K562 (cell line): ENCODE results near the gene RFESD. TPM values are rescaled to one million over a fixed set of nuclear protein-coding genes. Genes with fewer than 3 reads are reported as not detected.

Experiments
- ATAC-seq: fragments of 200-7000 bp; cut with Tn5 transposase; 3 replicates; pipeline ENCODE4 v1.9.1; 2020; ENCODE audit warnings: moderate library complexity
- BruUV-seq: library from RNA; stranded (reverse); fragments of 400-500 nt; replicated peaks from 2 replicates; lab custom pipeline; 2021; lab: Mats Ljungman, UMichigan
- CTCF ChIA-PET: fragments of 300-600 bp; formaldehyde crosslinking; extraction: SDS; loops from one replicate; lab custom pipeline; 2021; ENCODE audit warnings: low intra/inter-chr PET ratio; lab: Yijun Ruan, JAX
- POLR2A ChIA-PET: fragments of 300-600, 350-650 bp; sonication (Branson Sonifier 250); formaldehyde crosslinking; extraction: SDS; loops from one replicate; lab custom pipeline; 2021; ENCODE audit warnings: antibody characterized with exemption, inconsistent platforms; lab: Yijun Ruan, JAX
- DNase-seq, 4 experiments: peaks; one replicate each; pipeline versions ENCODE4 v3.0.0 to v3.0.0-alpha.2; 2011 to 2018; ENCODE audit warnings: low spot score in 3 of 4, mixed read lengths in 3 of 4; ENCODE audit errors: extremely low read depth in 1 of 4
- FAIRE-seq: peaks from 2 replicates; lab custom pipeline; 2011; peaks lifted over from hg19 to GRCh38; lab: Jason Lieb, UNC
- H2AFZ ChIP-seq: 2 replicates; pipeline ENCODE4 v1.6.0; 2011; ENCODE audit warnings: low read depth, low read length, control low read depth, inconsistent platforms
- H3K27ac ChIP-seq: fragments of 200-600 bp; 3 replicates; pipeline ENCODE4 v1.8.0; 2011; ENCODE audit warnings: low read depth, mild to moderate bottlenecking, control low read depth, inconsistent platforms, low read length, moderate library complexity, mixed read lengths; ENCODE audit errors: extremely low read depth
- H3K27me3 ChIP-seq, 2 experiments: fragments of 300-600 bp in 1 of 2; 2 replicates in 1 of 2; 3 replicates in 1 of 2; pipeline versions ENCODE4 v1.6.0 to v1.8.0; 2011; ENCODE audit warnings: inconsistent platforms in 2 of 2, low read length in 2 of 2, mild to moderate bottlenecking in 1 of 2, mixed read lengths in 1 of 2, moderate library complexity in 1 of 2; ENCODE audit not compliant: control insufficient read depth in 2 of 2, insufficient read depth in 2 of 2
- H3K36me3 ChIP-seq: fragments of 300-600 bp; 3 replicates; pipeline ENCODE4 v1.8.0; 2011; ENCODE audit warnings: mild to moderate bottlenecking, low read length, inconsistent platforms; ENCODE audit not compliant: control insufficient read depth, insufficient read depth
- H3K4me1 ChIP-seq, 2 experiments: fragments of 200-600 bp in 1 of 2; replicated peaks in 1 of 2; 2 replicates in 1 of 2; 3 replicates in 1 of 2; pipeline versions ENCODE4 v1.5.1 to v1.8.0; 2011; ENCODE audit warnings: inconsistent platforms in 2 of 2, low read length in 2 of 2, mild to moderate bottlenecking in 1 of 2, mixed read lengths in 1 of 2, moderate library complexity in 1 of 2; ENCODE audit not compliant: control insufficient read depth in 2 of 2, insufficient read depth in 2 of 2
- H3K4me2 ChIP-seq: 2 replicates; pipeline ENCODE4 v1.6.1; 2011; ENCODE audit warnings: low read length, control low read depth, inconsistent platforms, mixed read lengths; ENCODE audit not compliant: insufficient read depth
- H3K4me3 ChIP-seq: fragments of 200-600 bp; sonication (generic), shearing (Covaris generic); 2 replicates; pipeline ENCODE4 v1.5.1; 2016; ENCODE audit warnings: control low read depth, inconsistent platforms
- H3K79me2 ChIP-seq: fragments of 200-600 bp; 3 replicates; pipeline ENCODE4 v1.8.0; 2011; ENCODE audit warnings: low read length, inconsistent platforms; ENCODE audit not compliant: control insufficient read depth, insufficient read depth
- H3K9ac ChIP-seq, 2 experiments: 2 replicates each; pipeline versions ENCODE4 v1.6.0 to v1.6.1; 2011; ENCODE audit warnings: low read depth in 2 of 2, low read length in 2 of 2, control low read depth in 1 of 2, inconsistent platforms in 1 of 2, mild to moderate bottlenecking in 1 of 2, mixed read lengths in 1 of 2; ENCODE audit not compliant: insufficient read depth in 1 of 2
- H3K9me1 ChIP-seq: one replicate; pipeline ENCODE4 v1.6.0; 2011; ENCODE audit warnings: inconsistent platforms, mild to moderate bottlenecking, low read length, moderate library complexity; ENCODE audit not compliant: control insufficient read depth, insufficient read depth
- H3K9me3 ChIP-seq: replicated peaks from 2 replicates; pipeline ENCODE4 v1.5.1; 2011; ENCODE audit warnings: low read depth, low read length, inconsistent platforms; ENCODE audit not compliant: control insufficient read depth, insufficient read depth
- H4K20me1 ChIP-seq: replicated peaks from 2 replicates; pipeline ENCODE4 v1.6.1; 2011; ENCODE audit warnings: low read length, inconsistent platforms, mixed read lengths; ENCODE audit not compliant: control insufficient read depth, insufficient read depth
- AFF1 ChIP-seq, 2 experiments: fragments of 450-650 bp; IDR thresholded peaks; 2 replicates each; pipeline ENCODE4 v1.6.1; 2018; ENCODE audit warnings: mild to moderate bottlenecking in 2 of 2, low read depth in 1 of 2; ENCODE audit not compliant: partially characterized antibody in 2 of 2
- CEBPG ChIP-seq, 3 experiments: fragments of 200-800 bp in 1 of 3; sonication (Bioruptor generic) in 1 of 3; sonication (generic) in 1 of 3; formaldehyde crosslinking in 1 of 3; IDR thresholded peaks in 2 of 3; conservative IDR thresholded peaks in 1 of 3; 2 replicates each; pipeline versions ENCODE4 v1.6.1 to v1.8.0; 2016 to 2022; ENCODE audit warnings: missing compliant biosample characterization in 2 of 3, missing genetic modification characterization in 2 of 3, mild to moderate bottlenecking in 1 of 3, missing genetic modification reagents in 1 of 3
- ELF1 ChIP-seq: fragments of 200-800 bp; sonication (Bioruptor generic); IDR thresholded peaks from 2 replicates; pipeline ENCODE4 v1.6.1; 2016; ENCODE audit warnings: missing genetic modification characterization, missing compliant biosample characterization
- FOS ChIP-seq: IDR thresholded peaks from 3 replicates; pipeline ENCODE4 v1.6.1; 2011; ENCODE audit not compliant: insufficient read length; ENCODE audit errors: extremely low read depth
- GABPA ChIP-seq: fragments of 200-800 bp; sonication (Bioruptor generic); conservative IDR thresholded peaks from 2 replicates; pipeline ENCODE4 v1.6.1; 2016; ENCODE audit warnings: low read depth, missing genetic modification characterization, missing compliant biosample characterization
- ILK ChIP-seq: fragments of 450-650 bp; IDR thresholded peaks from 2 replicates; pipeline ENCODE4 v1.6.1; 2016; ENCODE audit warnings: missing genetic modification characterization, low read depth, mild to moderate bottlenecking, missing compliant biosample characterization, moderate library complexity, borderline replicate concordance
- JUND ChIP-seq, 2 experiments: IDR thresholded peaks; 2 replicates in 1 of 2; 3 replicates in 1 of 2; pipeline ENCODE4 v1.6.1; 2011; ENCODE audit warnings: borderline replicate concordance in 2 of 2, low read depth in 2 of 2, low read length in 2 of 2, improper control_type of control experiment in 1 of 2, missing biosample characterization in 1 of 2, missing genetic modification characterization in 1 of 2, missing genetic modification reagents in 1 of 2
- PBX2 ChIP-seq, 2 experiments: IDR thresholded peaks in 1 of 2; conservative IDR thresholded peaks in 1 of 2; 2 replicates each; pipeline ENCODE4 v1.6.1; 2016; ENCODE audit warnings: low read depth in 2 of 2, mild to moderate bottlenecking in 1 of 2, missing compliant biosample characterization in 1 of 2, missing genetic modification characterization in 1 of 2, moderate library complexity in 1 of 2
- PKNOX1 ChIP-seq: fragments of 450-650 bp; IDR thresholded peaks from 2 replicates; pipeline ENCODE4 v1.6.1; 2016
- POLR2H ChIP-seq: IDR thresholded peaks from 2 replicates; pipeline ENCODE4 v1.6.1; 2016; ENCODE audit warnings: missing genetic modification characterization, low read depth, mild to moderate bottlenecking, control low read depth, missing compliant biosample characterization, moderate library complexity
- ZNF282 ChIP-seq: sonication (generic); formaldehyde crosslinking; IDR thresholded peaks from 2 replicates; pipeline ENCODE4 v1.8.1; 2023; ENCODE audit warnings: missing genetic modification reagents
- ZNF384 ChIP-seq: IDR thresholded peaks from 2 replicates; pipeline ENCODE4 v1.6.1; 2012; ENCODE audit warnings: low read depth, low read length, improper control_type of control experiment
- WGBS: fragments of 100-300 bp; shearing (Covaris generic); methylation state at CpG from one replicate; pipeline ENCODE4 v1.1.6; 2016; ENCODE audit warnings: low coverage, mixed read lengths; ENCODE audit not compliant: insufficient coverage; ENCODE audit errors: missing lambda C conversion rate; 5-methylcytosine and 5-hydroxymethylcytosine counted together
- in situ Hi-C: fragments of 300-500 bp; cut with MboI; formaldehyde crosslinking; loops from 4 replicates; pipeline ENCODE4 v1.15.0; 2018; ENCODE audit warnings: inconsistent platforms, mixed read lengths
- intact Hi-C: fragments of 100-400 bp; cut with micrococcal nuclease; formaldehyde crosslinking; loops from 2 replicates; pipeline ENCODE4 v1.14.2; 2022
- polyA plus RNA-seq, 8 experiments: library from polyadenylated mRNA; depleted of rRNA in 4 of 8; stranded (reverse) in 5 of 8; unstranded in 3 of 8; fragments of >200 nt; fragmentation: Nextera tagmentation in 2 of 8; fragmentation: Illumina TruSeq in 1 of 8; extraction: Ambion mirVana in 2 of 8; extraction: Trizol in 1 of 8; gene quantifications; 2 replicates each; pipeline versions ENCODE4 v1.2.1 to v1.2.3, GENCODE V29; 2011 to 2014; ENCODE audit warnings: inconsistent platforms in 1 of 8, missing spikeins in 1 of 8
- total RNA-seq, 7 experiments: library from RNA; depleted of rRNA in 6 of 7; stranded (reverse); fragments of >200 nt in 6 of 7; fragmentation: Illumina TruSeq in 2 of 7; extraction: Trizol in 2 of 7; gene quantifications; 2 replicates each; pipeline versions ENCODE4 v1.2.1 to v1.2.3, GENCODE V29; 2011 to 2021; ENCODE audit warnings: low replicate concordance in 1 of 7

Gene RFESD
- total and polyA plus RNA-seq, 9 of the 15 experiments (the other 6 are each of a cell fraction or from before 2014, with no cell fraction given): 62.3 to 600 (median 140) TPM

- in situ Hi-C loops: no loop called here
- Histone ChIP-seq H4K20me1 (no peaks in the 10 kb centered on the region), H3K4me2 (no peak overlapping the region), H3K9me1 (no peaks in the 10 kb centered on the region), H3K36me3 (no peaks in the 10 kb centered on the region), H3K9ac (no peak overlapping the region), H3K27me3 (no peaks in the 10 kb centered on the region), H3K27ac (no peak overlapping the region), H3K4me3 (no peak overlapping the region), H3K9me3 (peaks cover 2% of the 10 kb centered on the region), H3K4me1 (no peaks in the 10 kb centered on the region; a peak in 1 of 5 replicates), H3K79me2 (no peaks in the 10 kb centered on the region), H2AFZ (no peak overlapping the region)
- DNase-seq (no peak), FAIRE-seq (no peak), ATAC-seq (no peak)
- POLR2A ChIA-PET: interaction anchor here (1.1 kb wide), 1 partner anchor 9 kb away, joined by 3 read pairs; no protein-coding TSS in a partner anchor
- WGBS: 70% methylated on average over 1 of the region's 1 CpG
- intact Hi-C loops: no loop called here
- CTCF ChIA-PET: no interaction called here
- no TSS peak for BruUV-seq
- TF ChIP-seq ZNF384: peak; percentile 48; the same call in 1 of the 2 replicates
- no peak for TF ChIP-seq FOS
- 0 out of 2 replicates have a peak, but pooled peaks have one; percentile 12 for TF ChIP-seq PKNOX1
- no peak for TF ChIP-seq ILK
- no peak for TF ChIP-seq CEBPG (CRISPR knock-in tag; IDR thresholded peaks at IDR 0.05)
- TF ChIP-seq CEBPG (tag; conservative IDR thresholded peaks at IDR 0.05 in 1 of 2, IDR thresholded peaks at IDR 0.05 in 1 of 2): no peak
- no peak for TF ChIP-seq JUND (IDR thresholded peaks at IDR 0.05; ENCODE audit: borderline replicate concordance, low read depth, low read length)
- no peak for TF ChIP-seq JUND (tag; IDR thresholded peaks at IDR 0.05; ENCODE audit: borderline replicate concordance, low read depth, low read length)
- no peak for TF ChIP-seq ZNF282
- peak in 1 of 2 experiments; percentile 87 for TF ChIP-seq AFF1 (IDR thresholded peaks at IDR 0.05; ENCODE audit: low read depth in 1 of 2, partially characterized antibody in 2 of 2)
- TF ChIP-seq PBX2 (CRISPR knock-in tag; IDR thresholded peaks at IDR 0.05; ENCODE audit: low read depth): no peak
- TF ChIP-seq PBX2 (tag; conservative IDR thresholded peaks at IDR 0.05; ENCODE audit: low read depth): 0 out of 2 replicates have a peak, but pooled peaks have one; percentile 12
- TF ChIP-seq ELF1 (tag): no peak
- TF ChIP-seq GABPA (tag): no peak
- TF ChIP-seq POLR2H (tag): no peak
These were observed 33.1 kb upstream of the RFESD start for GRCh38 chr5:95613514-95613913.
